Suprapubic skin (tissue), 4 donors: ENCODE results near the gene CAMK1D. TPM values are rescaled to one million over a fixed set of nuclear protein-coding genes. Genes with fewer than 3 reads are reported as not detected.

Experiments used
- DNase-seq, 2 donors: peaks; one replicate each; pipeline ENCODE4 v3.0.0-alpha.2; 2019; ENCODE audit warnings: low spot score in 2 of 2
- H3K27ac ChIP-seq: fragments of 200-600 bp; sonication (generic); one replicate; pipeline ENCODE4 v1.5.1; 2019
- H3K27me3 ChIP-seq: fragments of 200-600 bp; sonication (generic); one replicate; pipeline ENCODE4 v1.5.1; 2019
- H3K36me3 ChIP-seq: fragments of 200-600 bp; sonication (generic); one replicate; pipeline ENCODE4 v1.5.1; 2019
- H3K4me1 ChIP-seq: fragments of 200-600 bp; sonication (generic); one replicate; pipeline ENCODE4 v1.5.1; 2019
- H3K4me3 ChIP-seq: fragments of 200-600 bp; sonication (generic); one replicate; pipeline ENCODE4 v1.5.1; 2019; ENCODE audit warnings: mild to moderate bottlenecking
- H3K9me3 ChIP-seq: fragments of 200-600 bp; sonication (generic); one replicate; pipeline ENCODE4 v1.5.1; 2019
- CTCF ChIP-seq, 2 donors: fragments of 200-600 bp in 1 of 2; fragments of 450-650 bp in 1 of 2; sonication (generic) in 1 of 2; IDR thresholded peaks; one replicate each; pipeline ENCODE4 v1.5.1; 2016 to 2019; ENCODE audit warnings: antibody characterized with exemption in 2 of 2, mild to moderate bottlenecking in 1 of 2, moderate library complexity in 1 of 2
- EP300 ChIP-seq: sonication (generic); formaldehyde crosslinking; IDR thresholded peaks from one replicate; pipeline ENCODE4 v1.6.1; 2017; ENCODE audit warnings: antibody characterized with exemption
- POLR2A ChIP-seq, 2 donors: fragments of 450-650 bp; IDR thresholded peaks; one replicate each; pipeline ENCODE4 v1.6.1; 2017; ENCODE audit warnings: antibody characterized with exemption in 2 of 2, mild to moderate bottlenecking in 2 of 2, moderate library complexity in 2 of 2
- POLR2AphosphoS5 ChIP-seq, 3 donors: sonication (generic); formaldehyde crosslinking; IDR thresholded peaks; one replicate each; pipeline ENCODE4 v1.6.1; 2017; ENCODE audit warnings: antibody characterized with exemption in 3 of 3
- WGBS: methylation state at CpG from one replicate; pipeline ENCODE4 v1.1.5; 2018; 5-methylcytosine and 5-hydroxymethylcytosine counted together
- total RNA-seq, 4 donors: library from RNA; depleted of rRNA; stranded (reverse); fragments of >200 nt; gene quantifications; one replicate each; pipeline ENCODE4 v1.1.0, GENCODE V29; 2016

Gene CAMK1D
- total RNA-seq, 4 donors from 2014 or later = 26.4 to 31.3 (median 30.2) TPM

- TF ChIP-seq CTCF (IDR thresholded peaks at IDR 0.05) = no peak
- Histone ChIP-seq H3K4me1 (peaks cover 7% of the 10 kb centered on the region), H3K27ac (no peak overlapping the region), H3K9me3 (no peaks in the 10 kb centered on the region), H3K27me3 (no peaks in the 10 kb centered on the region), H3K4me3 (no peak overlapping the region), H3K36me3 (no peaks in the 10 kb centered on the region)
- 80% methylated on average over 11 of the region's 11 CpGs for WGBS
- DNase-seq = no peak
Measured at GRCh38 chr10:12375076-12375504, 25.7 kb downstream of the CAMK1D start.

GRCh38 chr10:12376211-12376610 lies 26.9 kb downstream of the CAMK1D start:
- H3K27ac ChIP-seq = no peak overlapping the region

GRCh38 chr10:12377658-12378290 lies 28.4 kb downstream of the CAMK1D start:
- TF ChIP-seq CTCF (IDR thresholded peaks at IDR 0.05) = no peak
- no peak for TF ChIP-seq POLR2A (IDR thresholded peaks at IDR 0.05)
- TF ChIP-seq POLR2AphosphoS5 (IDR thresholded peaks at IDR 0.05) = no peak
- TF ChIP-seq EP300 = no peak
- Histone ChIP-seq H3K4me1 (peaks cover 7% of the 10 kb centered on the region), H3K27me3 (no peaks in the 10 kb centered on the region), H3K36me3 (no peaks in the 10 kb centered on the region), H3K4me3 (no peak overlapping the region), H3K27ac (peak overlapping the region; percentile 32), H3K9me3 (no peaks in the 10 kb centered on the region)
- DNase-seq = no peak
- WGBS = 72% methylated on average over 7 of the region's 7 CpGs

More at GRCh38 chr10:12376211-12376610, 26.9 kb downstream of the CAMK1D start:
- Histone ChIP-seq H3K4me3 (no peak overlapping the region), H3K27me3 (no peaks in the 10 kb centered on the region), H3K9me3 (no peaks in the 10 kb centered on the region), H3K4me1 (peaks cover 7% of the 10 kb centered on the region), H3K36me3 (no peaks in the 10 kb centered on the region)
- no peak for DNase-seq
- WGBS = 96% methylated on average over 12 of the region's 12 CpGs
- TF ChIP-seq POLR2A (IDR thresholded peaks at IDR 0.05) = no peak
- no peak for TF ChIP-seq EP300
- TF ChIP-seq CTCF (IDR thresholded peaks at IDR 0.05) = no peak
- no peak for TF ChIP-seq POLR2AphosphoS5 (IDR thresholded peaks at IDR 0.05)

DNA sequence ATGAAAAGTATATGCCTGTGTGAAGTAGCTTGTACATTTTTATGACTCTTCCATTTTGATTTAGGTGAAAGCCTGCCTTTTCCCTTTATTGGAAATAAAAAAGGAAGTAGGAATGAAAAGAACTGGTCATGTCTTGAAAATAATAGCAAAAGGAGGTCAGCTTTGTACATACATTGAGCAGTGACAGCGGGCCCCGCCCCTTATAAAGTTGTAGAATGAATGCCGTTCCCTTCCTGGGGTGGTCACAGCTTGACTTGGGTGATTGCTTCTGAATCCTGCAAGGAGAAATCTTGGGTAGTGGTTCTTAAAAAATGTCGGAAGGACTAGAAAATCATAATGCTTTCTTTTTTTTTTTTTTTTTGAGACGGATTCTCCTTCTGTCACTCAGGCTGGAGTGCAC lies 31.7 kb downstream of the CAMK1D start:
- WGBS = 94% methylated on average over 5 of the region's 5 CpGs
- Histone ChIP-seq H3K27me3 (no peaks in the 10 kb centered on the region), H3K4me1 (peaks cover 7% of the 10 kb centered on the region), H3K27ac (no peak overlapping the region), H3K9me3 (no peaks in the 10 kb centered on the region), H3K36me3 (no peaks in the 10 kb centered on the region), H3K4me3 (no peak overlapping the region)
- no peak for TF ChIP-seq POLR2AphosphoS5 (IDR thresholded peaks at IDR 0.05)
- no peak for TF ChIP-seq CTCF (IDR thresholded peaks at IDR 0.05)
- TF ChIP-seq EP300 = no peak
- TF ChIP-seq POLR2A (IDR thresholded peaks at IDR 0.05) = no peak
- DNase-seq = no peak

- H3K4me1 ChIP-seq = peaks cover 7% of the 10 kb centered on the region
- 77% methylated on average over 12 of the region's 12 CpGs for WGBS
- no peaks in the 10 kb centered on the region for H3K27me3 ChIP-seq
- no peaks in the 10 kb centered on the region for H3K9me3 ChIP-seq
- no peaks in the 10 kb centered on the region for H3K36me3 ChIP-seq
- H3K4me3 ChIP-seq = no peak overlapping the region
- no peak overlapping the region for H3K27ac ChIP-seq
- no peak for DNase-seq
- TF ChIP-seq POLR2AphosphoS5 (IDR thresholded peaks at IDR 0.05) (no peak), EP300 (no peak), POLR2A (IDR thresholded peaks at IDR 0.05) (no peak), CTCF (IDR thresholded peaks at IDR 0.05) (no peak)
Measured at GRCh38 chr10:12381536-12382156, 32.3 kb downstream of the CAMK1D start.
